ENCODE data around the gene RPRD1B.
"Not testable (repeated sequence)": the region's sequence is repeated elsewhere in the genome, so short reads cannot be mapped to it uniquely, and the experiment has no call there.

RPRD1B gene

DNA sequence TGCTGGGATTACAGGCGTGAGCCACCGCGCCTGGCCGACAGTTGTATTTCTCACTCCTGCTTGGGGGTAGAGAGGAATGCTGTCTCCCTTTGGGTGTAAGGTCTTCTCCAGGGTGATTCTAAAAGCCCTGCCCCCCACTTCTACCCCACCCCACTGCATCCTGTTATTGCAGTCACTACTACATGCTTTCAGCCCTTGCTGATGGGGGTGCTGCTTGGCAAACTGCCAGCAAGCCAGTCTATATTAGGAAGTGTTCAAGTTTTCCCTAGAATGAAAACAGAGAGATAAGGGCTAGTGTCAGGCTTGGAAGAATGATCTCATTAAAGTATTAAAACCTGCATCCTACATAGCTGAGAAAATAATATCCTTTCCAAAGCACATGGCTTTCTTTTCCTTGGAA, 31.6 kb upstream of the RPRD1B start:
- no peak for DNase-seq (ENCODE audit: low read depth)
- TF ChIP-seq, protein P1, sequence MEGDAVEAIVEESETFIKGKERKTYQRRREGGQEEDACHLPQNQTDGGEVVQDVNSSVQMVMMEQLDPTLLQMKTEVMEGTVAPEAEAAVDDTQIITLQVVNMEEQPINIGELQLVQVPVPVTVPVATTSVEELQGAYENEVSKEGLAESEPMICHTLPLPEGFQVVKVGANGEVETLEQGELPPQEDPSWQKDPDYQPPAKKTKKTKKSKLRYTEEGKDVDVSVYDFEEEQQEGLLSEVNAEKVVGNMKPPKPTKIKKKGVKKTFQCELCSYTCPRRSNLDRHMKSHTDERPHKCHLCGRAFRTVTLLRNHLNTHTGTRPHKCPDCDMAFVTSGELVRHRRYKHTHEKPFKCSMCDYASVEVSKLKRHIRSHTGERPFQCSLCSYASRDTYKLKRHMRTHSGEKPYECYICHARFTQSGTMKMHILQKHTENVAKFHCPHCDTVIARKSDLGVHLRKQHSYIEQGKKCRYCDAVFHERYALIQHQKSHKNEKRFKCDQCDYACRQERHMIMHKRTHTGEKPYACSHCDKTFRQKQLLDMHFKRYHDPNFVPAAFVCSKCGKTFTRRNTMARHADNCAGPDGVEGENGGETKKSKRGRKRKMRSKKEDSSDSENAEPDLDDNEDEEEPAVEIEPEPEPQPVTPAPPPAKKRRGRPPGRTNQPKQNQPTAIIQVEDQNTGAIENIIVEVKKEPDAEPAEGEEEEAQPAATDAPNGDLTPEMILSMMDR (IDR thresholded peaks at IDR 0.05; ENCODE audit: insufficient read depth, low read depth, low read length, missing control alignments) = no peak
- H3K4me3 ChIP-seq (ENCODE audit: low read depth, low read length) = no peak overlapping the region

DNA sequence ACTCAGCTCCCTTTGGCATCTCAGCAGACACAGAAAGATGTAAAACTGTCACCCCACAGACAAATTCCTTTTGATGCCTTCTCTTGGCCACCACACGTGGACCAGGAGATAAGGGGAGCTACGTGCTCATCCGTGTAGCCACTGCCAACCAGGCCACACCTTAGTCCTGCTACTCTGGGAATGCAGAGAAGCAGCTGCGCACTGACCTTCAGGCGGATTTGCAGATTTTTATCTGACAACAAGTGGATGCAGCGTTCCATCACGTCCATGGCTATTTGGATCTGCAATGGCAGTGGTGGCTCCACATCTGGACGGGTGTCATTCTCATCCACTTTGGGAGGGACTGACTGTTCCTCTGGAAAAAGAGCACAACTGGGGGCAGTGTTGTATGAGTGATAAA, 31.1 kb upstream of the RPRD1B start:
- no peak for DNase-seq (ENCODE audit: low read depth)
- TF ChIP-seq, protein P1 (IDR thresholded peaks at IDR 0.05; ENCODE audit: insufficient read depth, low read depth, low read length, missing control alignments) = no peak
- H3K4me3 ChIP-seq (ENCODE audit: low read depth, low read length) = no peak overlapping the region

DNA sequence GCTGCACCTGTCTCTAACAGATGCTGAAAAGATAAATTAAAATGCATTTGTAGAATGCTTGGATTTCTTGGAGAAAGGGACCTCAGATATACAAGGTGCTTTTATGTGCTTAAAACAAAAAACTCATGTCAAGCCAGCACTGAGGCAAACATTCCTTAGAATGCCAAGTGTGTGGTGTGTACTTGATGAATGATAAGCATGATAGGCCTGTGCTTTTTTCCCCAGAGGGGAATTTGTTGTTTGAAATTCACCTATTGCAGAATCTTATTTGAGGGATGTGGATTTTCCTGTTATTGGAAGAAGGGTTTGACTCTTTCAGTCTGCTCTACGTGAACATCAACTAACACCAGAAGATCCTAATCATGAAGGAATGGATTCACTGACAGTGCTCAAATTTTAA, 29.1 kb upstream of the RPRD1B start:
- TF ChIP-seq, protein P1 (IDR thresholded peaks at IDR 0.05; ENCODE audit: insufficient read depth, low read depth, low read length, missing control alignments) = no peak
- H3K4me3 ChIP-seq (ENCODE audit: low read depth, low read length) = no peak overlapping the region
- DNase-seq (ENCODE audit: low read depth) = no peak

DNA sequence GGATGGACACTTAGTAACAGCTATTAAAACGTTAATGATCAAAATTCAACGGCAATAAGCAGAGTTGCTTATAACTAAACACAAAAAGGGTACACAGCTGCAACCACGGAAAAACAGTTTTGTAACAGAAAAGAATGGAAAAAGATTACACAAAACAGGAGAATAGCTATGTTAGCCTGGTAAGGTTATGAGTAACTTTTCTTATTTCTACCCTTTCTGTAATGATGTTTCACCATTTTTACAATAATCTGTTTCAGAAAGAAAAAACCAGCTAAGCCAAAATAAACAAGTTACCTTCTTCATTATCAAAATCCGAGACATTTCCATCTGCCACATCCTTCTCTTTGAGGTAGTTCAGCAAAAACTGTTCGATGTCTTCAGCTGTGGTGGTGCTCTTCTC, 27.6 kb upstream of the RPRD1B start:
- TF ChIP-seq, protein P1 (IDR thresholded peaks at IDR 0.05; ENCODE audit: insufficient read depth, low read depth, low read length, missing control alignments) = no peak
- DNase-seq (ENCODE audit: low read depth) = no peak
- no peak overlapping the region for H3K4me3 ChIP-seq (ENCODE audit: low read depth, low read length)

DNA sequence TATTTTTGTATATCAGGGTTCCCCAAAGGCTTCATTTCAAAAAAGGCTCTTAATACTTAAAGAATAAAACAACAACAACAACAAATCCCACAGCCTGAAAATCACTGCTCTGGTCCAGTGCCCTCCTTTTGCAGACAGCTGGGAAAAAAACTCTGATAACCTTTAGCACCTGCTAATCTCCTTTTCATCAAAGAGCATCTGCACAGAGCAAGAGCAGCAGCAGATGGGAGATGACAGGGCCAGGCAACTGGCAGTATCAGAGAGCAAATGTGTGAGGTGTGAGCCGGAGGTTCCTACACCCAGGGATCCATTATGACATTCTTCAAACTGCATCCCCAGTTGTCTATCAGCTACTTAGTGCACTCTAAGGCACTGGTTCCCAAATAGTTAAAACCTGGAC, 26.0 kb upstream of the RPRD1B start:
- DNase-seq (ENCODE audit: low read depth) = no peak
- H3K4me3 ChIP-seq (ENCODE audit: low read depth, low read length) = no peak overlapping the region
- TF ChIP-seq, protein P1 (IDR thresholded peaks at IDR 0.05; ENCODE audit: insufficient read depth, low read depth, low read length, missing control alignments) = no peak

DNA sequence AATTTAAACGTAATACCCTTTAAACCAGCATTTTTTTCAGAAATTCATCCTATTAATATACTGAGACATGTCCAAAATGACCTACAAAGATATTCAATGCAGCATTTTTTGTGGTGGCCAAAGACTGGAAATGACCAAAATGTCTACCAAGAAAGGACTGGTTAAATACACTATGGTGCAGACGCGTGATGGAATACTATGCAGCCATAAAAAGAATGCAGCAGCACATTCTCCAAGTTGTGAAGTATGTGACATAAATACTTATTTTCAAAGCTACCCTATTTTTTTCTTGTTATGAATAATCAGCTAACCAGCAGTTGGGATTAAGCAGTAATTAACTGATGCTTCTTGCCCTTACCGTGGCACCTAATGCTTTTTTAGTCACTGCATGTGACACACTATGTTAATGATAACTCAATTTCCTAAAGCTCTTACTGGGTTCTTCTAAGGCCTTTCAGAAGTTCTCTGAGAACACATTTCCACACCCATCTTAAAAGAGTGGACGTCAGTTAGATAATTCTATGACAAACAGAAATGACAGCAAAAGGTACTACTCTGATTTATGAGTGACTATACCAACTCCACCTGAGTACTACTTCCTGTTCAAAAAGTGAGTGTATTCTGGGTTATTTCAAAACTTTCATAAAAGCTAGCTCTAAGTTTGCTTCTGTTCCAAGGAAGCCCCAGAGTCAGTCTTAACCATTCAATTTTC, 25.2 kb upstream of the RPRD1B start:
- TF ChIP-seq, protein P1 (IDR thresholded peaks at IDR 0.05; ENCODE audit: insufficient read depth, low read depth, low read length, missing control alignments) = no peak
- H3K4me3 ChIP-seq (ENCODE audit: low read depth, low read length) = no peak overlapping the region
- no peak for DNase-seq (ENCODE audit: low read depth)

DNA sequence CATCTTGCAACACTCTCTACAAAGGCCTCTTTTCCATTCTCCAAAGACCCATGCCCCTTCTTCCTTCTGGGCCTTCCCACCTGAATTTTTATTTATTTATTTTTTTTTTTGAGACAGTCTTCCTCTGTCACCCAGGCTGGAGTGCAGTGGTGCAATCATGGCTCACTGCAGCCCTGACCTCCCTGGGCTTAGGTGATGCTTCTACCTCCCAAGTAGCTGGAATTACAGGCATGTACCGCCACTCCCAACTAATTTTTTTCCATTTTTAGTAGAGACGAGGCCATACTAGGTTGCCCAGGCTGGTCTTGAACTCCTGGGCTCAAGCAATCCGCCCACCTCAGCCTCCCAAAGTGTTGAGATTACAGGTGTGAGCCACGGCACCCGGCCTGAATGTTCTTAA, 24.1 kb upstream of the RPRD1B start:
- not testable (repeated sequence) for H3K4me3 ChIP-seq (ENCODE audit: low read depth, low read length); DNase-seq (ENCODE audit: low read depth)

Measured in GM12865 (cell line).